Breast epithelium (tissue), 4 donors: ENCODE data around the gene SLC10A3. TPM values are rescaled to one million over a fixed set of nuclear protein-coding genes. Genes with fewer than 3 reads are reported as not detected.

ENCODE experiments used
- DNase-seq, 2 donors: peaks; one replicate each; pipeline ENCODE4 v3.0.0-alpha.2; 2019; ENCODE audit warnings: low spot score in 2 of 2
- H3K27ac ChIP-seq, 2 donors: fragments of 200-600 bp; sonication (generic) in 1 of 2; one replicate each; pipeline ENCODE4 v1.5.1; 2016 to 2019; ENCODE audit warnings: mild to moderate bottlenecking in 1 of 2
- H3K27me3 ChIP-seq, 2 donors: fragments of 200-600 bp; sonication (generic) in 1 of 2; one replicate each; pipeline versions ENCODE4 v1.5.1 to v1.6.0; 2017 to 2019; ENCODE audit warnings: control low read depth in 1 of 2, mild to moderate bottlenecking in 1 of 2
- H3K36me3 ChIP-seq: fragments of 200-600 bp; one replicate; pipeline ENCODE4 v1.5.1; 2019
- H3K4me1 ChIP-seq, 2 donors: fragments of 200-600 bp; sonication (generic); one replicate each; pipeline ENCODE4 v1.5.1; 2016 to 2019; ENCODE audit warnings: control low read depth in 1 of 2
- H3K4me3 ChIP-seq, 3 donors: fragments of 200-600 bp; sonication (generic); 1 replicate in 2 of 3; 2 replicates in 1 of 3; pipeline ENCODE4 v1.5.1; 2016 to 2019; ENCODE audit warnings: mild to moderate bottlenecking in 3 of 3, moderate library complexity in 2 of 3
- H3K9me3 ChIP-seq, 2 donors: fragments of 200-600 bp; sonication (generic) in 1 of 2; one replicate each; pipeline ENCODE4 v1.5.1; 2016 to 2019; ENCODE audit warnings: control low read depth in 1 of 2
- CTCF ChIP-seq, 3 donors: fragments of 450-650 bp; IDR thresholded peaks; one replicate each; pipeline ENCODE4 v1.5.1; 2016 to 2017; ENCODE audit warnings: antibody characterized with exemption in 3 of 3, mild to moderate bottlenecking in 3 of 3, moderate library complexity in 3 of 3
- POLR2A ChIP-seq: fragments of 450-650 bp; IDR thresholded peaks from one replicate; pipeline ENCODE4 v1.6.1; 2016; ENCODE audit warnings: antibody characterized with exemption, mild to moderate bottlenecking, moderate library complexity
- POLR2AphosphoS5 ChIP-seq, 3 donors: sonication (generic); formaldehyde crosslinking; IDR thresholded peaks; one replicate each; pipeline ENCODE4 v1.6.1; 2017; ENCODE audit warnings: antibody characterized with exemption in 3 of 3
- intact Hi-C: fragments of 100-400 bp; cut with DNase I; formaldehyde crosslinking; loops from one replicate; pipeline ENCODE4 v1.15.1; 2023; ENCODE audit warnings: low total_unique reads
- total RNA-seq, 3 donors: library from RNA; depleted of rRNA; stranded (reverse); fragments of >200 nt; gene quantifications; one replicate each; pipeline ENCODE4 v1.1.0, GENCODE V29; 2016

The SLC10A3 gene
- total RNA-seq, 3 donors from 2014 or later = 17.0 to 24.0 (median 19.5) TPM

- DNase-seq = peak in 1 of 2 donors; percentile 39
- intact Hi-C loops = loop anchor here (2.0 kb wide), 1 partner anchor 23 kb away; no protein-coding TSS in a partner anchor
- peak overlapping the region; percentile 66 to 88 (median 66) for H3K4me3 ChIP-seq
- no peaks in the 10 kb centered on the region for H3K36me3 ChIP-seq
- TF ChIP-seq POLR2AphosphoS5 (IDR thresholded peaks at IDR 0.05) = peak in 1 of 3 donors; percentile 4
- TF ChIP-seq POLR2A = no peak
- no peak for TF ChIP-seq CTCF (IDR thresholded peaks at IDR 0.05)
- peaks cover 0 to 20% of the 10 kb centered on the region in 2 donors for H3K27me3 ChIP-seq
- peak overlapping the region; percentile 82 to 90 for H3K27ac ChIP-seq
- H3K4me1 ChIP-seq = no peaks in the 10 kb centered on the region
- H3K9me3 ChIP-seq = no peaks in the 10 kb centered on the region
Measured at GRCh38 chrX:154515090-154515965, 24.9 kb upstream of the SLC10A3 start.

- Histone ChIP-seq H3K4me1 (no peaks in the 10 kb centered on the region), H3K4me3 (no peak overlapping the region), H3K36me3 (no peaks in the 10 kb centered on the region), H3K9me3 (peaks cover 0 to 11% of the 10 kb centered on the region in 2 donors), H3K27ac (no peak overlapping the region), H3K27me3 (peaks cover 0 to 16% of the 10 kb centered on the region in 2 donors)
- DNase-seq = no peak
- intact Hi-C loops = loop anchor here (2.0 kb wide), 1 partner anchor 25 kb away; no protein-coding TSS in a partner anchor
- TF ChIP-seq POLR2AphosphoS5 (IDR thresholded peaks at IDR 0.05) = no peak
- no peak for TF ChIP-seq CTCF (IDR thresholded peaks at IDR 0.05)
- no peak for TF ChIP-seq POLR2A
Measured at GRCh38 chrX:154513716-154514115, 23.3 kb upstream of the SLC10A3 start.

- TF ChIP-seq POLR2AphosphoS5 (IDR thresholded peaks at IDR 0.05) (no peak), POLR2A (no peak), CTCF (IDR thresholded peaks at IDR 0.05) (no peak)
- Histone ChIP-seq H3K27ac (peak overlapping the region in 1 of 2 donors; percentile 7), H3K9me3 (peaks cover 0 to 11% of the 10 kb centered on the region in 2 donors), H3K4me3 (no peak overlapping the region), H3K36me3 (no peaks in the 10 kb centered on the region), H3K27me3 (peaks cover 0 to 21% of the 10 kb centered on the region in 2 donors), H3K4me1 (no peaks in the 10 kb centered on the region)
- DNase-seq = no peak
- intact Hi-C loops = no loop called here
Measured at GRCh38 chrX:154512879-154513553, 22.6 kb upstream of the SLC10A3 start.

- peaks cover 0 to 29% of the 10 kb centered on the region in 2 donors for H3K27me3 ChIP-seq
- DNase-seq = no peak
- no peak overlapping the region for H3K4me3 ChIP-seq
- TF ChIP-seq CTCF (IDR thresholded peaks at IDR 0.05) = no peak
- no peak for TF ChIP-seq POLR2AphosphoS5 (IDR thresholded peaks at IDR 0.05)
- TF ChIP-seq POLR2A = no peak
- H3K4me1 ChIP-seq = no peaks in the 10 kb centered on the region
- intact Hi-C loops = no loop called here
- peaks cover 0 to 11% of the 10 kb centered on the region in 2 donors for H3K9me3 ChIP-seq
- no peak overlapping the region for H3K27ac ChIP-seq
- H3K36me3 ChIP-seq = no peaks in the 10 kb centered on the region
Measured at GRCh38 chrX:154511761-154512160, 21.3 kb upstream of the SLC10A3 start.
